H1 (cell line): Measurements from ENCODE around the gene RGR. TPM values are rescaled to one million over a fixed set of nuclear protein-coding genes. Genes with fewer than 3 reads are reported as not detected.

Source experiments
- CTCF ChIA-PET: fragments of 300-600 bp; sonication (Branson Sonifier 250); formaldehyde crosslinking; loops from one replicate; lab custom pipeline; 2021; ENCODE audit not compliant: partially characterized antibody; lab: Charles Lee
- POLR2A ChIA-PET: fragments of 300-600 bp; sonication (Branson Sonifier 250); formaldehyde crosslinking; loops from one replicate; lab custom pipeline; 2021; ENCODE audit warnings: inconsistent platforms; ENCODE audit not compliant: partially characterized antibody; lab: Charles Lee
- DNase-seq, 2 experiments: peaks; one replicate each; pipeline versions ENCODE4 v3.0.0 to v3.0.0-alpha.2; 2010 to 2022; ENCODE audit warnings: low spot score in 2 of 2, low read depth in 1 of 2, mixed read lengths in 1 of 2
- FAIRE-seq: peaks from 2 replicates; lab custom pipeline; 2011; peaks lifted over from hg19 to GRCh38; lab: Jason Lieb, UNC
- H2AFZ ChIP-seq: 2 replicates; pipeline ENCODE4 v1.8.1; 2012; ENCODE audit warnings: low read length, inconsistent platforms
- H2AK5ac ChIP-seq: 2 replicates; pipeline ENCODE4 v1.6.1; 2013; ENCODE audit warnings: low read depth, low read length
- H2BK120ac ChIP-seq: replicated peaks from 2 replicates; pipeline ENCODE3; 2013; ENCODE audit warnings: low read depth, low read length, inconsistent platforms
- H2BK12ac ChIP-seq: 2 replicates; pipeline ENCODE4 v1.6.1; 2013; ENCODE audit warnings: low read depth, low read length
- H2BK15ac ChIP-seq: 2 replicates; pipeline ENCODE4 v1.6.1; 2013; ENCODE audit warnings: low read length
- H2BK20ac ChIP-seq: 2 replicates; pipeline ENCODE4 v1.6.1; 2013; ENCODE audit warnings: low read length
- H2BK5ac ChIP-seq: 2 replicates; pipeline ENCODE4 v1.6.1; 2013; ENCODE audit warnings: low read depth, low read length
- H3K14ac ChIP-seq: 2 replicates; pipeline ENCODE4 v1.6.1; 2013; ENCODE audit warnings: inconsistent platforms; ENCODE audit not compliant: insufficient read length
- H3K18ac ChIP-seq: 2 replicates; pipeline ENCODE4 v1.6.1; 2013; ENCODE audit warnings: low read length; ENCODE audit errors: extremely low read depth
- H3K23ac ChIP-seq: 2 replicates; pipeline ENCODE4 v1.6.1; 2013; ENCODE audit warnings: inconsistent platforms; ENCODE audit not compliant: insufficient read length
- H3K23me2 ChIP-seq: 2 replicates; pipeline ENCODE4 v1.6.1; 2013; ENCODE audit warnings: low read depth, low read length
- H3K27ac ChIP-seq: 2 replicates; pipeline ENCODE4 v1.6.1; 2011; ENCODE audit warnings: low read depth, low read length, inconsistent platforms
- H3K27me3 ChIP-seq, 4 experiments: replicated peaks in 1 of 4; 1 replicate in 1 of 4; 2 replicates in 3 of 4; pipeline versions ENCODE4 v1.6.1 to v1.8.1; 2011 to 2013; ENCODE audit warnings: low read length in 3 of 4, mild to moderate bottlenecking in 3 of 4, inconsistent platforms in 2 of 4, mixed read lengths in 2 of 4, moderate library complexity in 1 of 4; ENCODE audit not compliant: control insufficient read depth in 3 of 4, insufficient read depth in 3 of 4; ENCODE audit errors: extremely low read depth in 1 of 4
- H3K36me3 ChIP-seq, 4 experiments: 2 replicates each; pipeline versions ENCODE4 v1.6.1 to v1.8.1; 2011 to 2013; ENCODE audit warnings: mild to moderate bottlenecking in 4 of 4, low read length in 3 of 4, moderate library complexity in 2 of 4, control low read depth in 1 of 4, inconsistent platforms in 1 of 4; ENCODE audit not compliant: insufficient read depth in 4 of 4, control insufficient read depth in 2 of 4
- H3K4ac ChIP-seq: replicated peaks from 2 replicates; pipeline ENCODE3; 2013; ENCODE audit warnings: low read length, low read depth, mixed read lengths, inconsistent platforms; ENCODE audit not compliant: insufficient read length
- H3K4me1 ChIP-seq, 4 experiments: replicated peaks in 1 of 4; 1 replicate in 1 of 4; 2 replicates in 3 of 4; pipeline versions ENCODE4 v1.6.1 to v1.8.1; 2011 to 2013; ENCODE audit warnings: low read length in 3 of 4, inconsistent platforms in 2 of 4, mixed read lengths in 1 of 4; ENCODE audit not compliant: insufficient read depth in 4 of 4, control insufficient read depth in 3 of 4
- H3K4me2 ChIP-seq, 2 experiments: 2 replicates each; pipeline versions ENCODE4 v1.6.1 to v1.8.1; 2011 to 2013; ENCODE audit warnings: low read depth in 2 of 2, low read length in 2 of 2, control low read depth in 1 of 2, inconsistent platforms in 1 of 2, mild to moderate bottlenecking in 1 of 2; ENCODE audit not compliant: insufficient read depth in 1 of 2
- H3K4me3 ChIP-seq, 4 experiments: fragments of 200-600, 300-600 bp in 1 of 4; sonication (generic), shearing (Covaris generic), sonication (Bioruptor Twin) in 1 of 4; 2 replicates each; pipeline versions ENCODE4 v1.5.1 to v1.8.1; 2011 to 2016; ENCODE audit warnings: low read length in 4 of 4, low read depth in 3 of 4, control low read depth in 2 of 4, inconsistent platforms in 2 of 4, mild to moderate bottlenecking in 2 of 4, mixed read lengths in 1 of 4, moderate library complexity in 1 of 4; ENCODE audit not compliant: insufficient read depth in 2 of 4; ENCODE audit errors: extremely low read depth in 1 of 4
- H3K56ac ChIP-seq: replicated peaks from 2 replicates; pipeline ENCODE3; 2013; ENCODE audit warnings: low read depth, mild to moderate bottlenecking, mixed read lengths, low read length, inconsistent platforms; ENCODE audit not compliant: insufficient read length
- H3K79me1 ChIP-seq: 2 replicates; pipeline ENCODE4 v1.6.1; 2013; ENCODE audit warnings: low read depth, low read length, control low read depth
- H3K79me2 ChIP-seq, 2 experiments: 2 replicates each; pipeline versions ENCODE4 v1.6.1 to v1.8.1; 2012 to 2013; ENCODE audit warnings: low read length in 2 of 2, mild to moderate bottlenecking in 2 of 2, inconsistent platforms in 1 of 2; ENCODE audit not compliant: insufficient read depth in 2 of 2, control insufficient read depth in 1 of 2
- H3K9ac ChIP-seq, 4 experiments: replicated peaks in 1 of 4; 1 replicate in 1 of 4; 2 replicates in 3 of 4; pipeline versions ENCODE4 v1.6.1 to v1.8.1; 2011 to 2013; ENCODE audit warnings: low read depth in 3 of 4, low read length in 3 of 4, control low read depth in 2 of 4, mild to moderate bottlenecking in 2 of 4, moderate library complexity in 2 of 4, inconsistent platforms in 1 of 4; ENCODE audit errors: extremely low read depth in 1 of 4
- H3K9me3 ChIP-seq, 2 experiments: 2 replicates each; pipeline versions ENCODE4 v1.6.1 to v1.8.1; 2012 to 2013; ENCODE audit warnings: mild to moderate bottlenecking in 2 of 2, moderate library complexity in 2 of 2, control low read depth in 1 of 2, inconsistent platforms in 1 of 2, low read depth in 1 of 2, low read length in 1 of 2, mixed read lengths in 1 of 2; ENCODE audit not compliant: insufficient read depth in 2 of 2
- H4K20me1 ChIP-seq, 2 experiments: replicated peaks in 1 of 2; 2 replicates each; pipeline versions ENCODE3 to v1.8.1; 2011 to 2013; ENCODE audit warnings: inconsistent platforms in 2 of 2, low read length in 2 of 2, mild to moderate bottlenecking in 1 of 2; ENCODE audit not compliant: insufficient read depth in 2 of 2, control insufficient read depth in 1 of 2
- H4K5ac ChIP-seq: 2 replicates; pipeline ENCODE4 v1.6.1; 2013; ENCODE audit warnings: low read length, low read depth, mixed read lengths, inconsistent platforms; ENCODE audit not compliant: insufficient read length
- H4K8ac ChIP-seq: 2 replicates; pipeline ENCODE4 v1.8.0; 2013; ENCODE audit warnings: mild to moderate bottlenecking, moderate library complexity, low read length, inconsistent platforms; ENCODE audit not compliant: insufficient read depth; ENCODE audit errors: extremely low read depth
- H4K91ac ChIP-seq: replicated peaks from 2 replicates; pipeline ENCODE3; 2013; ENCODE audit warnings: low read length, mixed read lengths, inconsistent platforms; ENCODE audit not compliant: insufficient read length
- ATF2 ChIP-seq: IDR thresholded peaks from 2 replicates; pipeline ENCODE4 v1.6.1; 2012; ENCODE audit warnings: low read length, inconsistent platforms
- BRCA1 ChIP-seq: IDR thresholded peaks from 2 replicates; pipeline ENCODE4 v1.6.1; 2012; ENCODE audit warnings: low read depth, low read length, improper control_type of control experiment
- CHD2 ChIP-seq: IDR thresholded peaks from 2 replicates; pipeline ENCODE4 v1.6.1; 2012; ENCODE audit warnings: low read length, improper control_type of control experiment
- GABPA ChIP-seq: IDR thresholded peaks from 2 replicates; pipeline ENCODE4 v1.6.1; 2011; ENCODE audit warnings: mild to moderate bottlenecking, low read length, moderate library complexity, borderline replicate concordance; ENCODE audit not compliant: insufficient read depth
- HDAC6 ChIP-seq: IDR thresholded peaks from one replicate; pipeline ENCODE4 v1.7.1; 2012; ENCODE audit warnings: low read depth, mild to moderate bottlenecking, inconsistent platforms, low read length, moderate library complexity
- JUN ChIP-seq: IDR thresholded peaks from 2 replicates; pipeline ENCODE4 v1.6.1; 2011; ENCODE audit warnings: low read depth, mild to moderate bottlenecking, improper control_type of control experiment, low read length
- KDM4A ChIP-seq: IDR thresholded peaks from one replicate; pipeline ENCODE4 v1.7.1; 2012; ENCODE audit warnings: low read depth, mild to moderate bottlenecking, moderate library complexity, low read length, inconsistent platforms; ENCODE audit not compliant: severe bottlenecking
- RFX5 ChIP-seq: IDR thresholded peaks from 2 replicates; pipeline ENCODE4 v1.6.1; 2011; ENCODE audit warnings: low read depth, low read length, improper control_type of control experiment, borderline replicate concordance
- SAP30 ChIP-seq: fragments of 300-600 bp; sonication (generic); IDR thresholded peaks from 2 replicates; pipeline ENCODE4 v1.7.1; 2012; ENCODE audit warnings: low read length, moderate library complexity, mild to moderate bottlenecking, inconsistent platforms; ENCODE audit not compliant: insufficient read depth, insufficient replicate concordance
- SIX5 ChIP-seq: IDR thresholded peaks from 2 replicates; pipeline ENCODE4 v1.6.1; 2011; ENCODE audit warnings: mild to moderate bottlenecking, low read depth, low read length
- TCF12 ChIP-seq: IDR thresholded peaks from 2 replicates; pipeline ENCODE4 v1.6.1; 2011; ENCODE audit warnings: low read depth, mild to moderate bottlenecking, low read length
- WGBS, 2 experiments: shearing (Covaris generic) in 1 of 2; methylation state at CpG; one replicate each; pipeline versions ENCODE4 v1.1.6 to v1.1.7; 2013 to 2015; ENCODE audit warnings: low lambda C conversion rate in 2 of 2, mixed read lengths in 2 of 2, inconsistent platforms in 1 of 2, low coverage in 1 of 2, missing lambda C conversion rate in 1 of 2; ENCODE audit not compliant: insufficient replicate concordance in 2 of 2, insufficient coverage in 1 of 2, insufficient read length in 1 of 2; ENCODE audit errors: extremely low coverage in 1 of 2, missing lambda C conversion rate in 1 of 2; 5-methylcytosine and 5-hydroxymethylcytosine counted together
- polyA plus RNA-seq, 7 experiments: library from polyadenylated mRNA; depleted of rRNA in 3 of 7; stranded (reverse) in 5 of 7; unstranded in 2 of 7; fragments of >200 nt in 5 of 7; fragments of 200-250 nt in 2 of 7; gene quantifications; 1 replicate in 5 of 7; 2 replicates in 1 of 7; 4 replicates in 1 of 7; pipeline versions ENCODE4 v1.2.1 to v1.2.3, GENCODE V29; 2011 to 2013; ENCODE audit warnings: missing spikeins in 2 of 7, mixed read lengths in 2 of 7
- total RNA-seq: library from RNA; stranded (reverse); fragmentation: NEBNext Ultra II Directional; extraction: Animal tissue kit (Norgen Biotek cat#: 25700); gene quantifications from 2 replicates; pipeline ENCODE4 v1.2.1, GENCODE V29; 2021

The RGR gene
- total and polyA plus RNA-seq, 2 of the 8 experiments (the other 6 are each of a cell fraction or from before 2014, with no cell fraction given) = not detected

DNA sequence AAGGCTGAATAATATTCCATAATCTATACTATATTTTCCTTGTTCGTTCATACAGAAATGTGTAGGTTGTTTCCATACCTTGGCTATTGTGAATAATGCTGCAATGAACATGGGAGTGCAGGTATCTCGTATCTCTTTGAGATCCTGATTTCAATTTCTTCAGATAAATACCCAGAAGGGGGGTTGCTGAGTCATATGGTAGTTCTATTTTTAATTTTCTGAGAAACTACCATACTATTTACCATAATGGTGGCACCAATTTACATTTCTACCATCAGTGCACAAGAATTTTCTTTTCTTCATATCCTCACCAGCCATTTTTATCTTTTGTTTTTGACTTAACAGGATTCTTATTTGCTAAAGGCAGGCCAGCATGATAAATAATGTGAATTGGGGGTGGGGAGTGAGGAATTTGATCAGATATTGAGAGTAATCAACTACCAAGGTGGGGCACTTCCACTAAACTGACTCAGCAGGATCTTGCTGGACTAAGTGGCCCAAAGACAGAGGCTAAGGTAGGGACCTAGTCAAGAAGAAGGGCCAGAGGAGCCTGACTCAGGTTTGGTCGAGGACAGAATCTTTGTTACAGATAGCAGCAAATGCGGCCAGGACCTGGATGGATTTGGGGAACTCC lies 62.0 kb downstream of the RGR start:
- no peak overlapping the region for H2AK5ac ChIP-seq
- no peak overlapping the region for H3K4ac ChIP-seq
- no peak overlapping the region for H3K4me3 ChIP-seq
- H3K36me3 ChIP-seq = no peaks in the 10 kb centered on the region
- no peaks in the 10 kb centered on the region for H4K20me1 ChIP-seq
- H3K23ac ChIP-seq = no peak overlapping the region
- no peak overlapping the region for H4K5ac ChIP-seq
- DNase-seq (no peak), FAIRE-seq (no peak)
- no peaks in the 10 kb centered on the region for H3K27me3 ChIP-seq
- no peak overlapping the region for H3K9ac ChIP-seq
- H3K27ac ChIP-seq = no peak overlapping the region
- H3K23me2 ChIP-seq = no peaks in the 10 kb centered on the region; the same call in 1 of the 2 replicates
- no peak overlapping the region for H2BK20ac ChIP-seq
- ChIA-PET CTCF (interaction anchor here (1.0 to 2.0 kb wide), 3 partner anchors 40 to 230 kb away, joined by 3 to 8 read pairs (median 3); no protein-coding TSS in a partner anchor), POLR2A (no interaction called here)
- H2BK12ac ChIP-seq = no peak overlapping the region
- H2BK120ac ChIP-seq = no peak overlapping the region
- no peak overlapping the region for H2BK5ac ChIP-seq
- H3K4me1 ChIP-seq = no peaks in the 10 kb centered on the region; a peak in 1 of 7 replicates
- H3K18ac ChIP-seq = no peak overlapping the region
- H2AFZ ChIP-seq = 0 out of 2 replicates have a peak overlapping the region, but pooled peaks have one; percentile 40
- H3K4me2 ChIP-seq = no peak overlapping the region
- H3K79me2 ChIP-seq = no peaks in the 10 kb centered on the region
- no peak overlapping the region for H2BK15ac ChIP-seq
- WGBS, 2 experiments = 95% methylated on average over 4 of the region's 4 CpGs; no CpG with 5 or more reads in 1 of the 2 experiments
- no peak overlapping the region for H4K8ac ChIP-seq
- H3K79me1 ChIP-seq = no peaks in the 10 kb centered on the region
- H3K9me3 ChIP-seq = no peaks in the 10 kb centered on the region
- no peak overlapping the region for H3K14ac ChIP-seq
- no peak overlapping the region for H4K91ac ChIP-seq
- H3K56ac ChIP-seq = no peak overlapping the region
- TF ChIP-seq KDM4A (no peak), SAP30 (no peak), BRCA1 (no peak), ATF2 (no peak), RFX5 (no peak), SIX5 (no peak), TCF12 (no peak), CHD2 (no peak), HDAC6 (no peak), GABPA (no peak), JUN (no peak)
